ENCODE results near the gene ATXN2. TPM values are rescaled to one million over a fixed set of nuclear protein-coding genes. Genes with fewer than 3 reads are reported as not detected.

ATXN2 gene
- total and polyA plus RNA-seq, 2 of the 4 experiments (the other 2 are of a cell fraction), result 12.4 to 66.5 TPM

GRCh38 chr12:111424189-111424792, 174.8 kb downstream of the ATXN2 start:
- in situ Hi-C loops (cut with MboI; ENCODE audit: low sequenced_read_pairs), result no loop called here

More at GRCh38 chr12:111424189-111424792, 174.8 kb downstream of the ATXN2 start:
- no peak overlapping the region for H4K91ac ChIP-seq (ENCODE audit: insufficient read depth, low read depth, low read length)
- peaks cover 43% of the 10 kb centered on the region for H4K20me1 ChIP-seq (ENCODE audit: insufficient read depth, low read length)
- no peak overlapping the region for H3K9ac ChIP-seq (ENCODE audit: low read depth, low read length)
- no peak overlapping the region for H3K56ac ChIP-seq (ENCODE audit: extremely low read depth, insufficient read depth, low read length)
- H2BK20ac ChIP-seq (ENCODE audit: low read depth, low read length), result no peak overlapping the region
- peak overlapping the region; percentile 33; the same call in 1 of the 2 replicates for H2AK5ac ChIP-seq (ENCODE audit: low read depth, low read length)
- H3K27ac ChIP-seq (ENCODE audit: insufficient read depth, low read length), result no peak overlapping the region
- peaks cover 18% of the 10 kb centered on the region for H3K9me1 ChIP-seq (ENCODE audit: insufficient read depth, low read length)
- intact Hi-C loops (cut with micrococcal nuclease) (no loop called here), dilution Hi-C loops (cut with HindIII; ENCODE audit: low sequenced_read_pairs, unreplicated experiment) (no loop called here)
- no peak overlapping the region for H4K8ac ChIP-seq (ENCODE audit: low read depth in 2 of 2, low read length in 2 of 2)
- no peaks in the 10 kb centered on the region for H3K9me3 ChIP-seq (ENCODE audit: control insufficient read depth, insufficient read depth, low read length)
- no peak for ATAC-seq (ENCODE audit: low read depth)
- H3K4me1 ChIP-seq (ENCODE audit: control insufficient read depth, insufficient read depth, low read length), result peaks cover 12% of the 10 kb centered on the region
- peaks cover 12% of the 10 kb centered on the region for H3K36me3 ChIP-seq (ENCODE audit: control insufficient read depth, insufficient read depth, low read length)
- H3K4ac ChIP-seq (ENCODE audit: low read depth, low read length), result no peak overlapping the region
- peaks cover 42 to 84% of the 10 kb centered on the region in 2 experiments for H3K79me1 ChIP-seq (ENCODE audit: low read depth in 1 of 2, low read length in 2 of 2)
- H2AK9ac ChIP-seq (replicated peaks; ENCODE audit: low read depth, low read length, poor library complexity), result no peak overlapping the region
- no peak overlapping the region for H2BK5ac ChIP-seq (ENCODE audit: low read depth, low read length, poor library complexity, severe bottlenecking)
- TF ChIP-seq CTCF (conservative IDR thresholded peaks at IDR 0.05; ENCODE audit: low read depth, low read length) (no peak), RFX5 (IDR thresholded peaks at IDR 0.05; ENCODE audit: low read depth, low read length) (no peak), CEBPB (IDR thresholded peaks at IDR 0.05; ENCODE audit: low read depth, low read length) (no peak)
- no peak overlapping the region for H3K23ac ChIP-seq (ENCODE audit: low read depth, low read length)
- no peaks in the 10 kb centered on the region for H3K27me3 ChIP-seq (ENCODE audit: control insufficient read depth, insufficient read depth, low read length)
- ChIA-PET POLR2A (ENCODE audit: unreplicated experiment) (no interaction called here), CTCF (no interaction called here)
- H2AFZ ChIP-seq (replicated peaks; ENCODE audit: low read length, poor library complexity), result no peak overlapping the region
- H2BK120ac ChIP-seq (ENCODE audit: low read depth, low read length), result no peak overlapping the region
- H4K5ac ChIP-seq (ENCODE audit: low read depth, low read length), result no peak overlapping the region
- 92% methylated on average over 4 of the region's 11 CpGs; no CpG with 5 or more reads in 1 of the 2 experiments for WGBS, 2 experiments (ENCODE audit: extremely low coverage in 2 of 2, insufficient read length in 1 of 2)
- H2BK15ac ChIP-seq (ENCODE audit: low read depth, low read length), result no peak overlapping the region
- no peak overlapping the region for H3K4me3 ChIP-seq (ENCODE audit: insufficient read depth, low read depth, low read length)
- no peak overlapping the region for H3K4me2 ChIP-seq (ENCODE audit: low read depth, low read length)
- DNase-seq, result no peak
- no TSS peak for BruUV-seq (replicated peaks)
- no peak overlapping the region for H3K18ac ChIP-seq (ENCODE audit: low read depth, low read length)
- H3K14ac ChIP-seq (replicated peaks; ENCODE audit: low read depth, low read length), result 0 out of 2 replicates have a peak overlapping the region, but pooled peaks have one; percentile 9
